NCI-H1105 (cell line): Measurements from ENCODE around the gene FGF12.
A peak's percentile ranks its signal among the peaks of the same experiment; 100 is the strongest.
"Not testable (repeated sequence)": the region's sequence is repeated elsewhere in the genome, so short reads cannot be mapped to it uniquely, and the experiment has no call there.

Experiments
- DNase-seq: peaks from one replicate; lab custom pipeline; 2025; lab: John Stamatoyannopoulos, UW

FGF12 gene

GRCh38 chr3:192727032-192727847 is at the start of gene FGF12:
Gene FGF12 (minus strand): TSS chr3:192727541.
- peak; percentile 92 for DNase-seq

- not testable (repeated sequence) for DNase-seq
Observed at GRCh38 chr3:192774341-192774740, 47.0 kb upstream of the FGF12 start.

- DNase-seq = peak; percentile 27
Observed at GRCh38 chr3:192772240-192772894, 45.0 kb upstream of the FGF12 start.

GRCh38 chr3:192758654-192759053 is 31.3 kb upstream of the FGF12 start:
- no peak for DNase-seq

- DNase-seq = no peak
Observed at GRCh38 chr3:192751148-192751547, 23.8 kb upstream of the FGF12 start.

GRCh38 chr3:192750201-192750600 is 22.9 kb upstream of the FGF12 start:
- no peak for DNase-seq

- DNase-seq = no peak
Observed at GRCh38 chr3:192747746-192748145, 20.4 kb upstream of the FGF12 start.

GRCh38 chr3:192747145-192747544 is 19.8 kb upstream of the FGF12 start:
- DNase-seq = no peak

- DNase-seq = peak; percentile 36
Observed at GRCh38 chr3:192745150-192745549, 17.8 kb upstream of the FGF12 start.

GRCh38 chr3:192744604-192745003 is 17.3 kb upstream of the FGF12 start:
- DNase-seq = not testable (repeated sequence)

GRCh38 chr3:192737506-192737905 is 10.2 kb upstream of the FGF12 start:
- no peak for DNase-seq

- no peak for DNase-seq
Observed at GRCh38 chr3:192731233-192731632, 3.9 kb upstream of the FGF12 start.

- DNase-seq = no peak
Observed at GRCh38 chr3:192726385-192726784, 956 bp downstream of the FGF12 start.

GRCh38 chr3:192719964-192720363 is 7.4 kb downstream of the FGF12 start:
- DNase-seq = no peak

GRCh38 chr3:192718156-192718555 is 9.2 kb downstream of the FGF12 start:
- no peak for DNase-seq

GRCh38 chr3:192715126-192715525 is 12.2 kb downstream of the FGF12 start:
- no peak for DNase-seq

- not testable (repeated sequence) for DNase-seq
Observed at GRCh38 chr3:192711126-192711525, 16.2 kb downstream of the FGF12 start.

- no peak for DNase-seq
Observed at GRCh38 chr3:192710366-192710765, 17.0 kb downstream of the FGF12 start.

- DNase-seq = no peak
Observed at GRCh38 chr3:192706272-192706671, 21.1 kb downstream of the FGF12 start.

- DNase-seq = no peak
Observed at GRCh38 chr3:192700885-192701284, 26.5 kb downstream of the FGF12 start.

GRCh38 chr3:192696943-192697587 is 30.3 kb downstream of the FGF12 start:
- no peak for DNase-seq

GRCh38 chr3:192687488-192688152 is 39.7 kb downstream of the FGF12 start:
- DNase-seq = no peak
